ENCODE data around the gene ERGIC1. TPM values are rescaled to one million over a fixed set of nuclear protein-coding genes. Genes with fewer than 3 reads are reported as not detected.

Gene ERGIC1
- total and polyA plus RNA-seq, 2 of the 13 experiments (the other 11 are each of a cell fraction or from before 2014, with no cell fraction given) = 78.5 to 184 TPM

DNA sequence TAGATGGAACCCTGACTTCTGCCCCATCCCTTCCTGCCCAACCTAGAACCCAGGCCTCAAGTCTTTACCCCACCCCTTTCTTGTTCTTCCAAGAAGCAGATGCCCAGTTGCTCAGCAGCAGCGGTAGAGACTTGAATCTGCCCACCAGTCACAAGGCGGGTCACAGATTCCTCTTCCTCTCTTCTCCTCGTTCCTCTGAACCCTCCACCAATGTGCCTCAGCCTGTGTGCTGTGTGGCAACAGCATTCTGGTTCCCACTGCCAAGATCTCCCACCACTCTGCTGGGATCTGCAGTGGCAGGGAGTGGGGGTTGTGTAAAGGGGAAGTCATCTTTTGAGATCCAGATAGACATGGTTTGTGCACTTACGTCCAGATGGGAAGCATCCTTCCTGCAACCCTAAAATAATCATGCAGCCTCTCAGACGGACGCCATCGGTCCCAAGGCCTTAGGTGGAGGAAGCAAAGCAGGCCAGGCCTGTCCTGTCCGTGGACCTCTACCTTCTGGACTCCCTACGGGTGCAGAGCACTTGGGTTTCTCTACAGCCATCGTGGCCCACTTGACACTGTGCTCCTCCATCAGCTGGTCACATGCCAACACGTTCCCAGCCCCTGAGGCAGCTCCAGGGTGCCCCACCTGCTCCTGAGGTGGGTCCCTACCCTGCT is 117.5 kb downstream of the ERGIC1 start:
- Histone ChIP-seq H3K79me2 (ENCODE audit: insufficient read depth, low read length) (no peaks in the 10 kb centered on the region), H3K4me3 (replicated peaks in 1 of 3; ENCODE audit: insufficient read depth in 1 of 3, low read depth in 2 of 3, low read length in 3 of 3) (no peak overlapping the region), H2AFZ (ENCODE audit: low read length) (no peak overlapping the region), H3K27ac (ENCODE audit: extremely low read length, insufficient read depth, low read length) (no peak overlapping the region), H3K4me1 (ENCODE audit: insufficient read depth, low read length) (no peaks in the 10 kb centered on the region), H3K9me3 (ENCODE audit: low read length) (no peaks in the 10 kb centered on the region), H4K20me1 (ENCODE audit: insufficient read depth, low read length) (no peaks in the 10 kb centered on the region), H3K9ac (ENCODE audit: insufficient read depth, low read depth, low read length) (no peak overlapping the region), H3K36me3 (replicated peaks in 1 of 2; ENCODE audit: control insufficient read depth in 1 of 2, insufficient read depth in 2 of 2, low read length in 2 of 2) (peaks cover 10 to 35% of the 10 kb centered on the region in 2 experiments), H3K27me3 (ENCODE audit: control insufficient read depth in 1 of 2, insufficient read depth in 2 of 2, low read length in 2 of 2) (no peaks in the 10 kb centered on the region), H3K4me2 (ENCODE audit: low read depth, low read length) (no peak overlapping the region)
- BruUV-seq (replicated peaks) = TSS peak; percentile 37
- ChIA-PET CTCF (ENCODE audit: low intra/inter-chr PET ratio, low total read pairs) (no interaction called here), POLR2A (no interaction called here)
- 95% methylated on average over 5 of the region's 11 CpGs for WGBS (ENCODE audit: low lambda C conversion rate)
- ATAC-seq = no peak
- intact Hi-C loops (cut with micrococcal nuclease; ENCODE audit: unreplicated experiment) = no loop called here
- in situ Hi-C loops (cut with HindIII; ENCODE audit: extremely low pct_ligation_motif_present, low pct_unique_long_range_greater_than_20kb) = no loop called here
- no peak for TF ChIP-seq ZMAT3 (CRISPR knock-in tag; conservative IDR thresholded peaks at IDR 0.05)
- TF ChIP-seq, protein P1, sequence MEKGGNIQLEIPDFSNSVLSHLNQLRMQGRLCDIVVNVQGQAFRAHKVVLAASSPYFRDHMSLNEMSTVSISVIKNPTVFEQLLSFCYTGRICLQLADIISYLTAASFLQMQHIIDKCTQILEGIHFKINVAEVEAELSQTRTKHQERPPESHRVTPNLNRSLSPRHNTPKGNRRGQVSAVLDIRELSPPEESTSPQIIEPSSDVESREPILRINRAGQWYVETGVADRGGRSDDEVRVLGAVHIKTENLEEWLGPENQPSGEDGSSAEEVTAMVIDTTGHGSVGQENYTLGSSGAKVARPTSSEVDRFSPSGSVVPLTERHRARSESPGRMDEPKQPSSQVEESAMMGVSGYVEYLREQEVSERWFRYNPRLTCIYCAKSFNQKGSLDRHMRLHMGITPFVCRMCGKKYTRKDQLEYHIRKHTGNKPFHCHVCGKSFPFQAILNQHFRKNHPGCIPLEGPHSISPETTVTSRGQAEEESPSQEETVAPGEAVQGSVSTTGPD (CRISPR knock-in tag; IDR thresholded peaks at IDR 0.05) = no peak
- TF ChIP-seq ZSCAN20 (CRISPR knock-in tag; IDR thresholded peaks at IDR 0.05; ENCODE audit: borderline replicate concordance) = no peak
- TF ChIP-seq, protein P2, sequence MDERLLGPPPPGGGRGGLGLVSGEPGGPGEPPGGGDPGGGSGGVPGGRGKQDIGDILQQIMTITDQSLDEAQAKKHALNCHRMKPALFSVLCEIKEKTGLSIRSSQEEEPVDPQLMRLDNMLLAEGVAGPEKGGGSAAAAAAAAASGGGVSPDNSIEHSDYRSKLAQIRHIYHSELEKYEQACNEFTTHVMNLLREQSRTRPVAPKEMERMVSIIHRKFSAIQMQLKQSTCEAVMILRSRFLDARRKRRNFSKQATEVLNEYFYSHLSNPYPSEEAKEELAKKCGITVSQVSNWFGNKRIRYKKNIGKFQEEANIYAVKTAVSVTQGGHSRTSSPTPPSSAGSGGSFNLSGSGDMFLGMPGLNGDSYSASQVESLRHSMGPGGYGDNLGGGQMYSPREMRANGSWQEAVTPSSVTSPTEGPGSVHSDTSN (CRISPR knock-in tag; IDR thresholded peaks at IDR 0.05) = no peak
- TF ChIP-seq ZNF83 (CRISPR knock-in tag; IDR thresholded peaks at IDR 0.05; ENCODE audit: borderline replicate concordance) = no peak
- no peak for FAIRE-seq
- no peak for DNase-seq (ENCODE audit: low spot score)
